SJSA1 (cell line): ENCODE measurements around the gene FEZ2. TPM values are rescaled to one million over a fixed set of nuclear protein-coding genes. Genes with fewer than 3 reads are reported as not detected.

Source experiments
- DNase-seq, 2 experiments: peaks; one replicate each; pipeline ENCODE4 v3.0.0-alpha.2; 2015 to 2020; ENCODE audit warnings: low spot score in 2 of 2, low read depth in 1 of 2
- H3K27ac ChIP-seq: fragments of 250-450 bp; sonication (Bioruptor Pico); 2 replicates; pipeline ENCODE4 v1.5.1; 2020; ENCODE audit warnings: mild to moderate bottlenecking, moderate library complexity
- H3K27me3 ChIP-seq: fragments of 250-450 bp; sonication (Bioruptor Pico); replicated peaks from 2 replicates; pipeline ENCODE4 v1.5.1; 2020; ENCODE audit warnings: mild to moderate bottlenecking, moderate library complexity
- H3K36me3 ChIP-seq: fragments of 250-450 bp; sonication (Bioruptor Pico); 2 replicates; pipeline ENCODE4 v1.5.1; 2020; ENCODE audit warnings: mild to moderate bottlenecking
- H3K4me1 ChIP-seq: fragments of 250-450 bp; sonication (Bioruptor Pico); replicated peaks from 2 replicates; pipeline ENCODE4 v1.6.1; 2021; ENCODE audit warnings: mild to moderate bottlenecking
- H3K4me3 ChIP-seq: fragments of 250-450 bp; sonication (Bioruptor Pico); 2 replicates; pipeline ENCODE4 v1.5.1; 2020; ENCODE audit warnings: mild to moderate bottlenecking
- H3K9me3 ChIP-seq: fragments of 250-450 bp; sonication (Bioruptor Pico); replicated peaks from 2 replicates; pipeline ENCODE4 v1.5.1; 2020; ENCODE audit warnings: mild to moderate bottlenecking
- total RNA-seq: library from RNA; depleted of rRNA; stranded (reverse); fragments of >200 nt; shearing (Covaris generic); gene quantifications from 2 replicates; pipeline ENCODE4 v1.2.3, GENCODE V29; 2014; rRNA removed

Gene FEZ2, protein sequence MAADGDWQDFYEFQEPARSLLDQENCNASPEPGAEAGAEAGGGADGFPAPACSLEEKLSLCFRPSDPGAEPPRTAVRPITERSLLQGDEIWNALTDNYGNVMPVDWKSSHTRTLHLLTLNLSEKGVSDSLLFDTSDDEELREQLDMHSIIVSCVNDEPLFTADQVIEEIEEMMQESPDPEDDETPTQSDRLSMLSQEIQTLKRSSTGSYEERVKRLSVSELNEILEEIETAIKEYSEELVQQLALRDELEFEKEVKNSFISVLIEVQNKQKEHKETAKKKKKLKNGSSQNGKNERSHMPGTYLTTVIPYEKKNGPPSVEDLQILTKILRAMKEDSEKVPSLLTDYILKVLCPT
- total RNA-seq: 107 and 129 TPM in 2 replicates

DNA sequence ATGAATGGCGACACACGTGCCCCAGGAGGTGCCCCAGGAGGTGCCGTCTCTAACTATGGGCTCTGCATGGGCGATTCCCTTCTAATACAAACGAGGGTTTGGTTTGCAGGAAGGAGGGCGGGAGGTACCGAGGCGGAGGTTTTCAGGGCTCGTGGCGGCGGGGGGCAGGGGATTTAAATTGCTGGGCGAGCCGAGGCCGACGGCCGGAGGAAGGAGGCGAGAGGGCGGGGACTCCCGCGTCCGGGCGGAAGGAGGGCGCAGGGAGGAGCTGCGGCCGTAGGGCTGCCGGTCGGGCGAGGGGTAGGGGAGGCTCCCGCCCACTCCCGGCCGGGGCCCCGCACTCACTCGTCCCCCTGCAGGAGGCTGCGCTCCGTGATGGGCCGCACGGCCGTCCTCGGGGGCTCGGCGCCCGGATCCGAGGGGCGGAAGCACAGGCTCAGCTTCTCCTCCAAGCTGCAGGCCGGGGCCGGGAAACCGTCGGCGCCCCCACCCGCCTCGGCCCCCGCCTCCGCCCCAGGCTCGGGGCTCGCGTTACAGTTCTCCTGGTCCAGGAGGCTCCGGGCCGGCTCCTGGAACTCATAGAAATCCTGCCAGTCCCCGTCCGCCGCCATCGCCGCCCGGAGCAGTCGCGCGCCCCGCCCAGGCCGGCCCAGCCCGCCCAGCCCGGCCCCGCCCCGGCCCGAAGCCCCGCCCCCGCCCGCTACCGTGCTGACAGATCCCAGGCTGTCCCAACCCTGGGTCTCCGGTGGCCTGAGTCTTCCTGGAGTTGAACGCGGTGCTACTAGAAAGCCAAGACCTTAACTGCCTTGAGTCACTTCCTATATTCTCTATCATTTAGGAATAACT, at the start of gene FEZ2:
Gene FEZ2, minus strand, starts transcription at position 637 of the 846 bp plus-strand sequence. Its CDS starts 26 bp downstream, at position 611.
- Histone ChIP-seq H3K27ac (peak within 1 kb of the TSS; percentile 86), H3K9me3 (no peaks in the 10 kb centered on the region; the same call in 1 of the 2 replicates), H3K27me3 (no peaks in the 10 kb centered on the region), H3K36me3 (peaks cover 35% of the 10 kb centered on the region), H3K4me1 (peaks cover 16% of the 10 kb centered on the region), H3K4me3 (peak within 1 kb of the TSS; percentile 95)
- peak; percentile 76 to 84 for DNase-seq

GRCh38 chr2:36634981-36635597, 37.1 kb upstream of the FEZ2 start:
- H3K27ac ChIP-seq: peak overlapping the region; percentile 67; the same call in 1 of the 2 replicates
- no peak for DNase-seq
- H3K4me1 ChIP-seq: peaks cover 11% of the 10 kb centered on the region
- H3K27me3 ChIP-seq: no peaks in the 10 kb centered on the region
- peaks cover 11% of the 10 kb centered on the region; the same call in 1 of the 2 replicates for H3K9me3 ChIP-seq
- H3K4me3 ChIP-seq: no peak overlapping the region
- no peaks in the 10 kb centered on the region for H3K36me3 ChIP-seq

- H3K27me3 ChIP-seq: no peaks in the 10 kb centered on the region
- H3K4me3 ChIP-seq: no peak overlapping the region
- H3K27ac ChIP-seq: peak overlapping the region; percentile 67
- peak in 1 of 2 experiments; percentile 62 for DNase-seq
- peaks cover 11% of the 10 kb centered on the region; the same call in 1 of the 2 replicates for H3K9me3 ChIP-seq
- H3K36me3 ChIP-seq: no peaks in the 10 kb centered on the region
- peaks cover 11% of the 10 kb centered on the region for H3K4me1 ChIP-seq
Measured at GRCh38 chr2:36633470-36634092, 35.6 kb upstream of the FEZ2 start.

DNA sequence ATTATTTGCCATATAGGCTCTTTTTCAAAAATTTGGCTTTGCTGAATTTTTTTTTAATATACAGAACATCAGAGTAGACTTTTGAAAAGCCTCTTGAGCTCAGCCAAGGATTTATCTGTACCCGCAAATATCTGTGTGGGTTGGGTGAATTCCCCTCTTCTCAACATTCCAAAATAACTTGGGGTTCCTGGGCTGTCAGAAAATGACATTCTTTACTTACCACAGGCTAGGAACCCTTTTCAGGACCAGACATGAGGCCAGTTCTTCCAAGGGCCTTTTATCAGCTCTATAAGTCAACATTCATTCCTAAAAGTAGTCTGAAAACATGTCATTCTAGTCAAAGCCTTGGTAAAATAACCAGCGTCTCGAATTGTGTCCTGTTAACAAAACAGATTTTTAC, 28.8 kb upstream of the FEZ2 start:
- Histone ChIP-seq H3K4me1 (no peaks in the 10 kb centered on the region), H3K36me3 (no peaks in the 10 kb centered on the region), H3K27me3 (no peaks in the 10 kb centered on the region), H3K27ac (no peak overlapping the region), H3K4me3 (no peak overlapping the region), H3K9me3 (peaks cover 7% of the 10 kb centered on the region)
- DNase-seq: no peak

- H3K9me3 ChIP-seq: peaks cover 7% of the 10 kb centered on the region
Measured at GRCh38 chr2:36626071-36626470, 28.1 kb upstream of the FEZ2 start.

GRCh38 chr2:36625304-36625703, 27.3 kb upstream of the FEZ2 start:
- H3K27ac ChIP-seq: no peak overlapping the region
- peaks cover 7% of the 10 kb centered on the region for H3K9me3 ChIP-seq
- DNase-seq: no peak
- no peaks in the 10 kb centered on the region for H3K36me3 ChIP-seq
- H3K4me3 ChIP-seq: no peak overlapping the region
- no peaks in the 10 kb centered on the region for H3K4me1 ChIP-seq
- no peaks in the 10 kb centered on the region for H3K27me3 ChIP-seq

More at GRCh38 chr2:36626071-36626470, 28.1 kb upstream of the FEZ2 start:
- no peaks in the 10 kb centered on the region for H3K36me3 ChIP-seq
- no peak overlapping the region for H3K27ac ChIP-seq
- DNase-seq: no peak
- H3K27me3 ChIP-seq: no peaks in the 10 kb centered on the region
- H3K4me3 ChIP-seq: no peak overlapping the region
- H3K4me1 ChIP-seq: no peaks in the 10 kb centered on the region

GRCh38 chr2:36620321-36620720, 22.4 kb upstream of the FEZ2 start:
- no peak overlapping the region for H3K4me3 ChIP-seq
- peaks cover 7% of the 10 kb centered on the region for H3K9me3 ChIP-seq
- H3K27ac ChIP-seq: no peak overlapping the region
- no peaks in the 10 kb centered on the region for H3K36me3 ChIP-seq
- no peaks in the 10 kb centered on the region for H3K4me1 ChIP-seq
- no peak for DNase-seq
- no peaks in the 10 kb centered on the region for H3K27me3 ChIP-seq

GRCh38 chr2:36618381-36618780, 20.4 kb upstream of the FEZ2 start:
- DNase-seq: peak; percentile 24 to 53
- Histone ChIP-seq H3K27me3 (no peaks in the 10 kb centered on the region), H3K27ac (no peak overlapping the region), H3K4me1 (no peaks in the 10 kb centered on the region), H3K36me3 (no peaks in the 10 kb centered on the region), H3K4me3 (no peak overlapping the region), H3K9me3 (peaks cover 3% of the 10 kb centered on the region; the same call in 1 of the 2 replicates)

- no peak overlapping the region for H3K27ac ChIP-seq
- no peak for DNase-seq
- H3K4me1 ChIP-seq: no peaks in the 10 kb centered on the region
- no peaks in the 10 kb centered on the region for H3K36me3 ChIP-seq
- no peaks in the 10 kb centered on the region for H3K27me3 ChIP-seq
- peaks cover 3% of the 10 kb centered on the region; the same call in 1 of the 2 replicates for H3K9me3 ChIP-seq
- H3K4me3 ChIP-seq: no peak overlapping the region
Measured at GRCh38 chr2:36616947-36617346, 19.0 kb upstream of the FEZ2 start.

GRCh38 chr2:36615222-36615621, 17.3 kb upstream of the FEZ2 start:
- DNase-seq: no peak
- no peaks in the 10 kb centered on the region for H3K27me3 ChIP-seq
- no peaks in the 10 kb centered on the region for H3K36me3 ChIP-seq
- H3K27ac ChIP-seq: no peak overlapping the region
- peaks cover 3% of the 10 kb centered on the region; the same call in 1 of the 2 replicates for H3K9me3 ChIP-seq
- H3K4me3 ChIP-seq: no peak overlapping the region
- no peaks in the 10 kb centered on the region for H3K4me1 ChIP-seq

DNA sequence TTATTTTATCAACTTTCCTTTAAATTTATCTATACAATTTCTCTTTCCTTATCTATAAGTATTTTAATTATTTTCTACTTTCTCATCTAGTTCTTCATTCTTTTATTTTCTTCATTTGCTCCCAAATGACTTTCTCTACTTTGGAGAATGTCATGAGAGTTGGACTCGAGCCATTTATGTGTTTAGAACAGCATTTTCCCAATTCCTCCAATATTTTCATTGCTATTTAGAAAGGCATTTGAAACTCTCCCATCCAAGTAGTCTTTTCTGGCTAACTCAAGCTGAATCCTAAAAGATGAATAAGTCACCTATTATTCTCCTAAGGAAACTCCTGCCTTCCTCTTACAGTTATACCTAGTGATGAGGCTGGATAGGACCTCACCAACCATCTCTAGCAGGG, 15.8 kb upstream of the FEZ2 start:
- H3K9me3 ChIP-seq: peaks cover 3% of the 10 kb centered on the region; the same call in 1 of the 2 replicates
- H3K27me3 ChIP-seq: no peaks in the 10 kb centered on the region
- H3K27ac ChIP-seq: no peak overlapping the region
- no peaks in the 10 kb centered on the region for H3K4me1 ChIP-seq
- H3K36me3 ChIP-seq: no peaks in the 10 kb centered on the region
- DNase-seq: no peak
- H3K4me3 ChIP-seq: no peak overlapping the region

GRCh38 chr2:36611316-36611990, 13.5 kb upstream of the FEZ2 start:
- H3K9me3 ChIP-seq: no peaks in the 10 kb centered on the region

DNA sequence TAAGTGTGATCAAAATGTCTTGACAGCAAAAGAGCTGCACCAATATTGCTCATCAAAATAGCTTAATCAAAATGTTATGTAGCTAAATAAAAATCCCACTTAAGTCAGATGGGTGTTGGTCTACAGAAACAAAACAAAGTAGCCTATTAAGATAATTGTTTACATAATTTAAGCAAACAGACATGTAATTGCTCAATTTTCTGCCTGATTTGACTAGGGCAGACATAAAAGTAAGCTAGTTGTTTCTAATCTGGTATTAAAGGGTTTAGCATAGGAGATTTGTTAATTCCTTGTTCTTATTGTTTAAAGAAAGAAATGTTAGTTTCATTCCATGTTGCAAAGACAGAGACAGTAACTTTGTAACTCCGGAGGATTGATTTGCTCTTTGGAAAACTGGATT, 11.5 kb upstream of the FEZ2 start:
- Histone ChIP-seq H3K4me3 (no peak overlapping the region), H3K9me3 (no peaks in the 10 kb centered on the region), H3K4me1 (no peaks in the 10 kb centered on the region), H3K27ac (no peak overlapping the region), H3K36me3 (no peaks in the 10 kb centered on the region), H3K27me3 (no peaks in the 10 kb centered on the region)
- DNase-seq: no peak

More at GRCh38 chr2:36611316-36611990, 13.5 kb upstream of the FEZ2 start:
- H3K4me1 ChIP-seq: no peaks in the 10 kb centered on the region
- no peak overlapping the region for H3K27ac ChIP-seq
- no peaks in the 10 kb centered on the region for H3K27me3 ChIP-seq
- no peak overlapping the region for H3K4me3 ChIP-seq
- DNase-seq: no peak
- no peaks in the 10 kb centered on the region for H3K36me3 ChIP-seq
